CD1c-positive myeloid dendritic cell (primary cell): ENCODE measurements around the gene TARP.
"Not testable (repeated sequence)": the region's sequence is repeated elsewhere in the genome, so short reads cannot be mapped to it uniquely, and the experiment has no call there.

ENCODE experiments used
- DNase-seq: peaks from one replicate; pipeline ENCODE4 v3.0.0-alpha.2; 2016; ENCODE audit errors: extremely low spot score

Gene TARP

GRCh38 chr7:38299275-38299931 is 26.0 kb upstream of the TARP start:
- no peak for DNase-seq

- no peak for DNase-seq
These were observed 22.8 kb upstream of the TARP start for GRCh38 chr7:38296059-38296857.

DNA sequence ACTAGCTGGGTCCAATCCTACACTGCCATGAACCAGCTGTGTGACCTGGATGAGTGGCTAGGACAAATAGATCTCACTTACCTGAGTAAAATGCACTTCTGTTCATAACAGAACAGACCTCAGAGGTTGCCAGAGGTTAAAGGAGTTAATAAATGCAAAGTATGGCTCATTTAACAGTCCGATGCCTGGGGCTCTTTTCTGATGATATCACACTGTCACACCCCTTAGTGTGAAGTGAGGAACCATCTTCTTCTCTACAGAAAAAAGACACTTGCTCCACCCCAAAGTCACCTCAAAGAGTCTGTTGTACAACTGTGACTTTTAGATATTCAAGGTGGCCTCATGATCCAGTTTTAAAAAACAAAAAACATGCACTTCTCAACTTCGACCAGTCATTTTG is 21.5 kb upstream of the TARP start:
- no peak for DNase-seq

GRCh38 chr7:38292442-38292841 is 19.0 kb upstream of the TARP start:
- no peak for DNase-seq

DNA sequence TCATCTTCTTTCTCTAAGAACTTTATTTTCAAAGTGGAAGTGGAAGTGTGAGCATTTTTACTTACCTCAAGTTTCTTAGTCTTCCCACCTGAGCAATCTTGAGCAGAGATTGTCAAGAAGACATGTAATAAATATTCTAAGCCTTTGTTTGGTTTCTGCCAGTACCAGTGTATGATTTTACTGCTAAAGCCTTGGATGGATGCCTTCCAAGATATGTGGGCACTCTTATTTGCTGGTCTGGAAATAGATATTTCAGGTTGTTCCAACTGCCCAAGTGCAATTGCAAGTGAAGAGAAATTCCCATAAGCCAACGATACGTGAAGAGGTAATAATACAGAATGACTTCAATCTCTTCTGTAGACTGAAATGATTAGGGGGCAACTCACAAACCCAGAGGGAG is 18.2 kb upstream of the TARP start:
- DNase-seq: no peak

GRCh38 chr7:38291117-38291647 is 17.7 kb upstream of the TARP start:
- no peak for DNase-seq

DNA sequence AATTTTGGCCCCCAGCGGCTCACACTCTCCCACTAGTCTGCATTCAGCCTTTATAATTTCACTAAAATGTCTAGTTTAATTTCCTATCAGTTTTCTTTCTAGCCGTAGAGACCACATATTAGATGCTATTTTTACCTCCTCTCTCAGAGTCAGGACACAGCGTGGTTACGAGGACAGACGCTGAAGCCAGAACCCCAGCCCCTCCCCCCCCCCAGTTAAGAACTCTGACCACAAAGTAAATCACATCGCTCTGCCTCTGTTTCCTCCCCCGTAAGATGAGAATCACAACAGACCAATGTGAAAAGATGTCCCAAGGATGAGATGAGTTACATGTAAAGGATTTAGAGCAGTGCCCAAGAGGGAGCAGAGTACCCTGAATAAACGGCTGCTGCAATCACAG is 11.1 kb upstream of the TARP start:
- DNase-seq: no peak

GRCh38 chr7:38283809-38284208 is 10.4 kb upstream of the TARP start:
- no peak for DNase-seq

DNA sequence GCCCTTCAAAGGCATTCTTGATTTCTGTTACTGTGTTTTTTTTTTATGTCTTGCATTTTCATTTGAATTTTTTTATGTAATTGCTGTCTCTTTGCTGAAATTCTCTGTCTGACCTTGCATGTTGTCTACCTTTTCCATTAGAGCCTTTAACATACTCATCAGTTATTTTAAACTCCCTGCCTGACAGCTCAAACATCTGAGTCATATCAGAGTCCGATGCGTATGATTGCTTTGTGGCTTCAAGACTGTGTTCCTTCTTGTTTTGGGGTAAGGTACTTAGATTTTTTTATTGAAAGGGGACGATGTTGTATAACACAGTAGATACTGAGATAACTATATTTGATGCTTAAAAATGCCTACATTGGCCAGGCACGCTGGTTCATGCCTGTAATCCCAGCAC is 9.7 kb upstream of the TARP start:
- no peak for DNase-seq

- no peak for DNase-seq
These were observed 8.6 kb upstream of the TARP start for GRCh38 chr7:38282081-38282480.

DNA sequence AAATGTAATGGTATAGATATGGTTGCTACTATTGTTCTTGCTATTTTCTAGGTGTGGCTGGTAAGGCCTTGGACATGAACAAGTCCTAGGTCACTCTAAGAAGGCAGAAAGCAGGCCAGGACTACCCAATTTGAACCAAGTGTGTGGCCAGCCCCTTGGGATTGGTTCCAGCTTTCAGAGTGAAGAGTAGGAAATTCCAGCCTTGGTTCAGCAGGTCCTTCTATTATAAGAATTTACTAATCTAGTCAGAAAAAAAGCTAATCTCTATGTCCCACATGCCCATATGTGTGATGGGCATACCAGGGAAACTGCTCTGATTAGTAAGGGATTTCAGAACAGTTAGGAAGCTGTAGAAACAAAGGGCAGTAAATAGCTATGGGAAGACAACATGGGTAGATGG is 7.8 kb upstream of the TARP start:
- DNase-seq: no peak

GRCh38 chr7:38280707-38281106 is 7.3 kb upstream of the TARP start:
- no peak for DNase-seq

- no peak for DNase-seq
These were observed 6.6 kb upstream of the TARP start for GRCh38 chr7:38280000-38280399.

DNA sequence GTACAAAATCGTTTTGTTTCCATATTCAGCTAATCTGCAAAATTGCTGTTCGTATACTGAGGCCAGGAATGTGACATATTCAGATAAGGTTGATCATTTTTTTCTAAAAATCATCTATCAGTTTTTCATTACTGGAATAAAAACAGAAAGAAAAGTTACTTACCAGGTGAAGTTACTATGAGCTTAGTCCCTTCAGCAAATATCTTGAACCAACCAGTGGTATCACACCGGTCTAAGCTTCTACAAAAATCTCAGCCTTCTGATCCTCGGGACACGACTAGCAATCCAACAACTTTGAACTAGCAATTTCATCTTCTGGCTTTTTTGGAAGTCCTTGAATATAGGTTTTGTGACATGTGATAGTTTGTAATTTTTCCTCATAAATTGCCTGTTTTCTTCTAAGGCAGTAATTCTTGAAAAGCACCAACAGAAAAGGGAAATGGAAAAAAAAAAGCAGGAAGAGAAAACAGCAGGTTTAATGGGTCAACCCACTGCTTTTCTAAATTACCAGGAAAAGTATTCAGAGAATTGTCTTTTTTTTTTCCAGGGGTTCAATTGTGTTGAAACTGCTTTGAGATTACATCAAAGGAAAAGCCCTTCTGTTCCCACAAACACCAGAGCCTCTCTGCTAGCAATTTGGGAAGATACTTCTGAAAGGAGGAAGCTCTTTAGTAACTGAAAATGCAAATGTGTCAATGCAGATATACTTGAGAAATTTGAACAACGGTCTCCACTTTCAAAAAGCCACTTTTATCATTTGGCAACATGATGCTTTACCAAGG is 2.9 kb upstream of the TARP start:
- DNase-seq: peak; percentile 86

DNA sequence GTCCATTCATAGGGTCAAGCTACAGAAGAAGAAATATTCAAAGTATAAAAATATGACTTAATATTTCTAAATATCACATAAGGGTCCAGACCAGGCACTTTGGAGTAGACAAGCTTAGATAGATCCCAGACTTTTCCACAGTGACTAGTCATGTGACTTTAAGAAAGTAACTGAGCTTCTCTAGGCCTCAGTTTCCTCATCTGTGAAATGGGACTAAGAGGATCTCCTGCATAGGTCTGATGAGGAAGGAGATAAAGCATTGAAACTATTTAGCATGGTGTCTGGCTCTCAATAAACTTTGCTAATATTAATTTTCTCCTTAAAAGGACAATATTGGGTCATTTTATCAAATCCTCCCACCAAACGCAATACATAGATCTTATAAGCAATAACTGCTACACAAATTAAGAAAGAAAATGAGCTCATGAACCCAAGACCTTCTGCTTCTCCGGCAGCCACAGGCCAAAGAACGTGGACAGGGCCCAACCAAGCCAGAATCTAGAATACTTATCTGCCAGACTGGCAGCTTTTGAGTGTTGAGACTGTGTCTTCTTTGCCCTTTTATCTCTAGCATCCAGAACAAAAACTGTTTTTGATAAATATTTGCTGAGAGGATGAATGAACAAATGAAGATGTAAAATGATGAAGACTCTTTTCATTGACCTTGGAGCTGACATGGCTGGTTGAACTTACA is 1.6 kb upstream of the TARP start:
- DNase-seq: no peak

- DNase-seq: peak; percentile 57
These were observed 1.1 kb upstream of the TARP start for GRCh38 chr7:38274486-38274885.

DNA sequence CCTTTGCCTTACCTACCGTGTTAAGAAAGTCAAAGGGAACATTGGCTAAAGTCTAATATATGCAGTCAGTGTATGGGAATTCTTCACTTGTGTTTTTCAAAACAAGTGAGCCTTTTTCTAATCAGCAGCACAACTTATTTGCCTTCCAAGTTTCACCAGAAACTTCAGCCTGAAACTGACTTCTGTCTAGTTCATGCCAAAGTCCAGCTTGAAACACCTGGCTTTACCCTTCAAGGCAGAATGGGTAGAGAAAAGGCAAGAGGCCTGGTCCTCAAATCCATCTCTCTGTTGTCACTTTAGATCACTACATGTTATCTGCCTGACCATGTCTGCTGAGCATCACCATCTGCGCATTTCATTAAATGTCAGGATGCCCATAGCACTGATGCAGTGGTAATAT is 3.0 kb downstream of the TARP start:
- DNase-seq: not testable (repeated sequence)

DNA sequence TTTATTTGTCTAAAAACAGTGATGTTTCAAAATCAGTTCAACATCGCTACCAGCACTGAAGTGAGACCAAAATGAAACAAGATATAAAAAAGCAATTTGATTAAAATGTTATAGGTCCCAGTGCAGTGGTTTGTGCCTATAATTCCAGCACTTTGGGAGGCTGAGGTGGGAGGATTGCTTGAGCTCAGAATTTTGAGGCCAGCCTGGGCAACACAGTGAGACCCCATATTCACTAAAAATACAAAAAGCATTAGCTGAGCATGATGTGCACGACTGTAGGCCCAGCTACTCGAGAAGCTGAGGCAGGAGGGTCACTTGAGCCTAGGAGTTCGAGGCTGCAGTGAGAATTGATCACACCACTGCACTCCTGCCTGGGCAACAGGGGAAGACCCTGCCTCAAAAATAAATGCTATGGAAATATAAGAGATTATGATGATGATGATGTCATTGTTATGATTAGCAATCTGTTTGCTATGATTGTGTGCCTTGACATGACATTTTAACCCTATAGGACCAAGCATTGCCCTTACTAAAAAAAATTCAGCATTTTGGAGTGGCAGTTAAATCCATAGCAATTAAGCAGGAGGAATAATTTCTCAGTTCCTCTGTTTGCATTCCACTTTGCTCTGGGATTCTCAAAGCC is 3.6 kb downstream of the TARP start:
- not testable (repeated sequence) for DNase-seq

DNA sequence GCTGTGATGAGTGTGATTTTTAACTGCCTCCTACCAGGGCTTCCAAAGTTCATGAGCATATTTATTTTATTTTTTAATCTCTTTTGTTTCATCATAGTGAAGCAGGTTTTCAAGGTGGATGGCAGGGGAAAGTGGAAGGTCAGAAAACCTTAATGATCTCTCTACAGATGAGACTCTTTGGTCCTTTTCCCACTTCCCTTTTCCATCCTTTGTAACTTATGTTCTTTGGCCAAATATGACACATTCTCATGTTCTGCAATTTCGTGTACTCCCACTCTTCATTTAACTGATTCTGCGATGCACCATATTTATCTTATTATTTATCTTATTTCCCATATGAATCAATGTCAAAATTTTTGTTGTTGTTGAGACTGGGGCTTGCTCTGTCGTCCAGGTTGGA is 7.5 kb downstream of the TARP start:
- peak; percentile 59 for DNase-seq

DNA sequence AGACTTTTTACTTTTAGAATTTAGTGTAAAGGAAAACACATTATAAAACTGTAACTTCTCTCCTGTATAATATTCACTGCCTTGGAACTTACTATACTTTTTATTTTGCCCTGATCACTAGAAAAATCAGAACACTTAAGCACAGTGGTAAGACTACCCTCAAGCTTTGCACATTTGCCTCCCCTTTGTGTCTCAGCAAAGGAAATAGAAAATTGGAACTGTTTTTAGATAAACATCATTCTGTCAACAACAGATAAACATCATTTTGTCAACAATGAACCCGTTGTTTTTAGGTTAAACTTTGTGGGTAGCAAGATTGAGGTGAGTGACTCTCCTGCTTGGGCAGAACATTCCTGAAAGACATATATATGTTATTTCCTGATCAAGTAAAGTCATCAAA is 8.8 kb downstream of the TARP start:
- DNase-seq: not testable (repeated sequence)

- not testable (repeated sequence) for DNase-seq
These were observed 10.2 kb downstream of the TARP start for GRCh38 chr7:38263274-38263673.
